Middle frontal gyrus (tissue), 1 donor: Measurements from ENCODE around the gene RPGRIP1L.
"Not testable (repeated sequence)": the region's sequence is repeated elsewhere in the genome, so short reads cannot be mapped to it uniquely, and the experiment has no call there.

ENCODE experiments used
- DNase-seq: peaks from one replicate; pipeline ENCODE4 v3.0.0-alpha.2; 2015; ENCODE audit warnings: low spot score; ENCODE audit errors: extremely low spot score

Gene RPGRIP1L

DNA sequence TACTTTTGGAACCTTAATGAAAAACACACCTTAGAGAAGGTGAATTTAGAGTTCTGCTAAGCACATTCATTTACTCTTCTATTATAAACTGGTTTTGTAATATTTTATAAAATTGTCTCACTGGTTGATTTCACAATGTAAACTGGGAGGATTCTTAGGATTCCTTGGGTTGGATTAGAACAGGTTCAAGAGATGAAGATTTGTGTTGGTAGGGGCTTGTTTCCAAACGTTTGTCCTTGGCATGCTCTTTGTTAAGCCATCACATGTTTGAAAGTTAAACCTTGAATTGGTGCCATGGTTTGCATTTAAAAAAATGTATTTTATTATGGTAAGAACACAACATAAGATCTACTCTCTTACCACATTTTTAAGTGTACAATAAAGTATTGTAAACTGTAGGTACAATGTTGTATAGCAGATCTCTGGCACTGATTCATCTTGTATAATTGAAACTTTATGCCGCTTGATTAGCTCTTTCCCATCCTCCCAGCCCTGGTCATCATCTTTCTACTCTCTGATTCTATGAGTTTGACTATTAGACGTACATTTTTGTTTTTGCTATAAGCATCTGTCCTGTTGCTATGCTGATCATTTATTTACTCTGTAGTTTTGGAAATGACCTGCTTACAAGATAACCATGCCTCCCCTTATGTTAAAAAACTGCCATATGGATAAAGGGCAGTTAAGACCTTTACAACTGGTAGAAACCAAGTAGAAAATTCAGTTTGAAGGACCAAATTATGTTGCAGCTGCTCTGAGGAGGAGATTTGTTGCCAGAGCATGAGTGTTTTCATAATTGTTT is 9.9 kb upstream of the RPGRIP1L start:
- DNase-seq: no peak

DNA sequence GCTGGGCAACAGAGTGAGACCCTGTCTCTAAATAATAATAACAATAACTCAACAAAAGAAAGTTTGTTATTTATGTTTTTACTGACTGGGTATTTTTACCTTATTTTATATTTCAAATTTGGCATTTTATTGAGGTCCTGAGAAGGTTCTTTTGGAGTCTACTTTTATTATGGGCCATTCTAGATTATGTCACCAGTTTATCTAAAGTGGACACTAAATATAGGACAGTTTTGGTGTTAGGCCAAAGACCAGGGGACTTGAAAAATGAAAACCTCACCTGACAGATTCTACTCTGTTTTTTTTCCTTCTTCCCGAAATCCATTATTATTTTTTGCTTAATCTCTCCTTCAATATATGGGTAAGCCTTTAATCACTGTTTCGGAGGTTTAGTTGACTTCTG is 8.4 kb upstream of the RPGRIP1L start:
- no peak for DNase-seq

DNA sequence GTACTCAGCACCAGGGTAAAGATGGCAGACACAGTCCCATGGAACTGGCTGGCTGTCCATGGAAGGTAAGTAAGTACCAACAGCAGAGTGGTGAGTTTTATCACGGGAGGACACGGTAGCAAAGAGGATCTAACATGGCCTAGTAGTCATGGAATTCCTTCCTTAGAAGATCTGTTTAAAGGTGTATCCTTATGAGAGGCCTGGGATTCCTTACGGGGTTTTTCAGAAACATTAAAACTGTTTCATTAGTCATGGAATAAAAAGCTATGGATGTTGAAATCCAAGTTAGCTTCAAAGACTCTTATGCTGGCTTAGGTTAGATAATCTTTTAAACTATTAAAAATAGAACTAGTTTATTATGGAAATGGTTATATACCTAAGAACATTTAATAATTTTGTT is 7.7 kb upstream of the RPGRIP1L start:
- DNase-seq: no peak

DNA sequence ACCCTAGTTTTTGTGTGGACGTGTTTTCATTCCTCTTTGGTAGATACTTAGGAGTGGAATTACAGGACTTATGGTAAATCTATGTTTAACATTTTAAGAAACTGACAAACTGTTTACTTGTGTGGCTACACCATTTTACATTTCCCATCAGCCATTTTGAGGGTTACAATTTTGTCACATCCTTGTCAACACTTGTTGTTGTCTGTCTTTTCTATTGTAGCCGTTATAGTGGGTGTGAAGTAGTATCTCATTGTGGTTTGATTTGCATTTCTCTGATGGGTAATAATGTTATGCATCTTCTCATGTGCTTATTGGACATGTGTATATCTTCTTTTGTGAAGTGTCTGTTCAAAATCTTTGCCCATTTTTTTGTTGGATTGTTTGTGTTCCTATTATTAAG is 4.8 kb upstream of the RPGRIP1L start:
- no peak for DNase-seq

DNA sequence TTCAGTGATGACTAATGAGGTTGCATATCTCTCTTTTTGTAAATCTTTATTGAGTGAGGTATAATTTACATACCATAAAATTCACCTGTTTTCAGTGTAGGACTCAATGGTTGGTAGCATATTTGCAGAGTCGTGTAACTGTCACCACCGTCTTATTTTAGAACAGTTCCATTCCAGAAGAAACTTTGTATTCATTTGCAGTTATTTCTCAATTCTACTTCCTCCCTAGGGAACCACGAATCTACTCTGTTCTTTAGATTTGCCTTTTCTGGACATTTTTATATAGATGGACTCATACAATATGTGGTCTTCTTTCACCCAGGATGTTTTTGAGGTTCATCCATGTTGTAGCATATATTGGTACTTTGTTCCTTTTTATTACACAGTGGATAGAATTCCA is 4.0 kb upstream of the RPGRIP1L start:
- DNase-seq: no peak

DNA sequence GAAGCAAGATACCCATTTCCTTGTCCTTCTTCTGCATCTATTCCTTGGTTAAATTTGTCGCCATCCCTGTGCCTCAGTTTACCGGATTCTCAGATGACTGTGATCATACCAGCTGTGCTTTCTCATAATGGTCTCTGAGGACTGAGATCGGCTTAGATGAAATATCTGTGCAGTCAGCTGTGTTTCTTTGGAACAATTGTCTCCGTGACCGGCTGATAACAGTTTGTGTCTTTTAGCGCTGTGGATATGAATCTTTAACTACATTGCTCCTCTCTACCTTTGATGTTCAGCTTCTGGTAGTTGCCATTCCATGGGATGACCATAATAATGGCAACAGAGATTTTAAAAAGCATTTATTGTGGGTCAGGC is 770 bp upstream of the RPGRIP1L start:
- DNase-seq: no peak

DNA sequence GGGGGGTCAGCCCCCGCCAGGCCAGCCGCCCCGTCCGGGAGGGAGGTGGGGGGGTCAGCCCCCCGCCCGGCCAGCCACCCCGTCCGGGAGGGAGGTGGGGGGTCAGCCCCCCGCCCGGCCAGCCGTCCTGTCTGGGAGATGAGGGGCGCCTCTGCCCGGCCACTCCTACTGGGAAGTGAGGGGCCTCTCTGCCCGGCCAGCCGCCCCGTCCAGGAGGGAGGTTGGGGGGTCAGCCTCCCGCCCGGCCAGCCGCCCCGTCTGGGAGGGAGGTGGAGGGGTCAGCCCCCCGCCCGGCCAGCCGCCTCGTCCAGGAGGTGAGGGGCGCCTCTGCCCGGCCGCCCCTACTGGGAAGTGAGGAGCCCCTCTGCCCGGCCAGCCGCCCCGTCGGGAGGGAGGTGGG is 5.4 kb downstream of the RPGRIP1L start:
- not testable (repeated sequence) for DNase-seq

DNA sequence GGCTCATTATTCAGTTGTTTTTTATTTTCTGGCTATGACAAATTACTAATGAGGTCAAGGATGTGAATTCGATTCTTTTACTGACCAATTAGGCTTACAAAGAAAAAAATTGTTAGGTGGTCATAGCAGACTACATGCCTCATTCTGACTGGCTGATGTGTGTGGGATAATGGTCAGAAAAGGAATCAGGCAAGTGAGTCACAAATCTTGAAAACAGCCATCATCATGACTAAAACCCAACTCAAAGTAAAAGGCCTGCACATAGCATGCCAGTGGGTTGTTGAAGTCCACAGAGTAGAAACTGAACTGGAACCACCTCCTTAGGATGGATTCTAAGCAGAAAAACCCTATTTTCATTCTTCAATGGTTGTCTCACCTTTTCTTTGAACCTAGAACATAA is 8.6 kb downstream of the RPGRIP1L start:
- no peak for DNase-seq

DNA sequence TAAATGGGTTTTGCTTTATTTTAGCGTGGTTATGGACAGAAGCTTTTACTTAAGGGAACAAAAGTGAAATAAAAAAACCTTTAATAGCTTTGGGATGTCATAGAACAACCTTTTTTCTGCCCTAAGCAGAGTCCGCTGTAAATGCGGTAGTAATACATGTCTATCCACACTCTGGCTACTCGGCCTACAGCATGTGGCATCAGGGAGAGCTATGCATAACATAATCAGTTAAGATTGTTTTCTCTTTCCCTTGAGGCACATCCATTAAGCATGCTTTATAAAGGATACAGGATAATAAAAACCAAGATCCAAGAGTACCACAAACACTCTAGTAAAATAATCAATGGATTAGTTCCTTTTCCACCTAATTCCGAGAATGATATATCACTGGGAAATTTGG is 10.3 kb downstream of the RPGRIP1L start:
- DNase-seq: no peak

DNA sequence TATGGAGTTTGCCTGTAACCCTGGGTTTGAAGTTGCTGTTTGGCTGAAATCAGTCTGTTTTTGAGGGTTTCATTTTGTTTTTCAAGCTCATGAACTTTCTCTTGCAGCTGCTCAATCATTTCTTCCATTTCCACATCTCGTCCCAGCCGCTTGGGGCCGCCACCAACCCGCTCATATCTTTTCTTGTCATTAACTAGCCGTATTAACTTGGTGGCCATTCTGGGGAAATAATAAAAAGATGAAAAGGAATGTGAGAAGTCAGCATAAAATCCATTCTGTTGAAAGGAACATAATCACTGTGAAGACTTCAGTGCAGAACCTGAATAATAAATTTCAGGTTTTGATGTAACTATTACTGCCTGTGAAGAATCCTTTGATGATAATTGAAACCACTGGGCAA is 11.5 kb downstream of the RPGRIP1L start:
- DNase-seq: no peak

DNA sequence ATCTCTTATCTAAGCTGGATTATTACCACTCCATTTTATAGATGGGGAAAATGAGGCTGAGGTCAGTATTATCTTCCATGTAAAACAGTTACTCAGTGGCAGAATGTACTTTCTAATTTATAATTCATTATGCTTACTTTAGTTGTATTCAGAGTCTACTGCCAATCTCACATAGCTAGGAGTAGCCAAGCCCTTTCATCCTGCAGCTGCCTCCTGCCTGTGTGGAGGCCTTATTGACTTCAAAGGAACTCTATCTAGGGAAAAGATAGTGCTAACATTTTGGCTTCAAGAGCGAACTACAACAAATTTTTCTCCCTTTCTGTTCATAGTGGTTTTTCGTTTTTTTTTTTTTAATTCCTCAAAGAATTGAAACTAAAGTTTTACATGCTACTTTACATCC is 12.9 kb downstream of the RPGRIP1L start:
- no peak for DNase-seq

DNA sequence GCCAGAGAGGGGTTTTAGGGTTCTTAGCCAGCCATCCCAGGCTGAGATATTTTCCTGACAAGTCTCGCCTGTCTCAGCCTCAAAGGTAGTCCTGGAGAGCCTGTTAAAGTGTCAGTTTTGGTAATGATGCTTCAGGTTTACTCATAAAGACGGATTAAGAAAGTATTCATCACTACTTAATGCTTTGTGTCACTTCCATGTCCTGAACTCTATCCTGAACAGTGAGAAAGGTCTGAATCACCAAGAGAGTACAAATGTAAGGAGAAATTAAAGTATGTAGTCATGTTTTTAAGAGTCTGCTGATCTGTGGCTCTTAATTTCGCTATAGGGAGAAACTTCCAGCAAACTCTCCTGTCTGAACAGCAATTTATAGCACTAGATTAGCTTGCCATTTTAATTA is 14.0 kb downstream of the RPGRIP1L start:
- DNase-seq: no peak

DNA sequence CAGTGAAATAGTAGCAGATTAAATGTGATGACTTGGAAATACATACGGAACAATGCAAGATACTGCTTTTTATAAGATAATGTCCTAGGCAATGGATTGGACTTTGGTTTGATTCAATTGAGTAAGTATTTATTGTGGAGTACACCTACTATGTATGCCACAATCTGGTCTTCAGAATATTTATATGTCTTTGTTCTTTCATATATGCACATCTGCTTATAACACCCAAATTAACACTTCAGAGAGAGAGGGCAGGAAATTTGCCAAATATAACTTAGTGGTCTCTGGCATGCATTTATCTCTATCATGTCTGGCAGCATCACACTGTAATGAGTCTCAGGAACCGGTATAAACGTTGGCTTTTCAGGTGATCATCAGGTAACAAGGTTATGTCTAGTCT is 16.9 kb downstream of the RPGRIP1L start:
- no peak for DNase-seq

DNA sequence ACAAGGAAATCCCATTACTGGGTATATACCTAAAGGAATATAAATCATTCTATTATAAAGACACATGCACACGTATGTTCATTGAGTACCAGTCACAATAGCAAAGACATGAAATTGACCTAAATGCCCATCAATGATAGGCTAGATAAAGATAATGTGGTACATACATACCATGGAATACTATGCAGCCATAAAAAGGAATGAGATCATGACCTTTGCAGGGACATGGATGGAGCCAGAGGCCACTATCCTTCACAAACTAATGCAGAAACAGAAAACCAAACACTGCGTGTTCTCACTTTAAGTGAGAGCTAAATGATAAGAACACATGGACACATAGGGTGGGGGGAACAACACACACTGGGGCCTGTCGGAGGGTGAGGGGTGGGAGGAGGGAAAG is 18.3 kb downstream of the RPGRIP1L start:
- not testable (repeated sequence) for DNase-seq

DNA sequence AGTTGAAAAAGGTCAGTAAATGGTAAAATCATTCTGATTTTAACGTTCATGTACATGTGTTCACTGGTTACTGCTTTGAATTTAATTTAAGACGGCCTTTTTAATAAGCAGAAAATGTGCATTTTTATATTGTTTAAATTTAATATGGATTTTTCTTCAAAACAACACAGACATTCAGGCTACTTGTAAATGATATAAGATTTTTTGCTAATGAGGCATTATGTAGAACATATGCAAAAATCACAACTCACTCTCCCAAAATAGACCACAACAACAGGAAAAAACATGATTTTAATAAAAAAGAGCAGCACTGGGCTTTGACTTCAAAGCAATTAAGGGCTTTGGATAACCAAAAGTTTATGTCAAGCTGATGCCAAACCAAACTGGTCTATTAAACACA is 22.3 kb downstream of the RPGRIP1L start:
- DNase-seq: no peak

DNA sequence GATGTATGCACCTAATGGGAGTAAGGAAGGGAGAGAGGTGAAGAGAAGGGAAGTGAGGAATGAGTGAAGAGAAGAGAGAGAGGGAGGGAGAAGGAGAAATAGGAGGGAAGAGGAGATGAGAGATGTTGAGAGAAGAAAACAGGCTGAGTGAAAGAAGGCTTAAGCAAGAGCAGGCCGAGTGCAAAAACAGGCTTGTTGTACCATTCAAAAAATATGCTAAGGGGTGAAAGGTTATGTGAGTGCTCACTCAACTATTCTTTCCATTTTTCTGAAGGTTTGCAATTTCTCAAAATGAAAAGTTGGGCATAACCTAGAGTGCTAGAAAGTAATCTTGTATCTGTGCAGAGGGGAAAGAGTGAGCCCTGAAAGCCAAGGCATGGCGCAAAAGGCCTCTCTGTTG is 22.9 kb downstream of the RPGRIP1L start:
- no peak for DNase-seq

DNA sequence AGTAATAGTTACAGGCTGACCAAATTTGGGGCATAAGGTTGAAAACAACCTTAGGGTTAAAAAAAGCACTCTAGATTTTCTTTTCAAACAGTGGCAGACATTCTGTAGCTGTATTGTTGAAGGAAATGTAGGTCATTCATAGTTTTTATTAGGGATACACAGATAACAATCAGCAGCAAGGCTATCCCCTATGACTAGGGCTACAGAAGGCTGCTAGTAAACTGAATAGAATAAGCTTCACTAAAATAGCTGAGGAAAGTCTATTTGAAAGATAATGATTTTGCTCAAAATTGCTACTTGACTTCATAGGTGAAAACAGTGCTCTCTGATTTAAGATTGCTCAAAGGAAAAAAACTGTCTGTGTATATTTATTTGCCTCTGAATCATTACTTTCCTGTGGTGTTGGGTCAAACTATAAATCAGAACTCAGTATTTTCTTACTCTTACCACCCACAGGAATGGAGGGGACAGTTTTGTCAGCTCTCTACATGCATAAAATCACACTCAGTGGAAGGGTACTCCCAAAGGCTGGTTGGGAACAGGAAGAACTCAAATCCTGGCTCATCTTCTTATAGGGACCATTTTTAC is 24.8 kb downstream of the RPGRIP1L start:
- DNase-seq: no peak

DNA sequence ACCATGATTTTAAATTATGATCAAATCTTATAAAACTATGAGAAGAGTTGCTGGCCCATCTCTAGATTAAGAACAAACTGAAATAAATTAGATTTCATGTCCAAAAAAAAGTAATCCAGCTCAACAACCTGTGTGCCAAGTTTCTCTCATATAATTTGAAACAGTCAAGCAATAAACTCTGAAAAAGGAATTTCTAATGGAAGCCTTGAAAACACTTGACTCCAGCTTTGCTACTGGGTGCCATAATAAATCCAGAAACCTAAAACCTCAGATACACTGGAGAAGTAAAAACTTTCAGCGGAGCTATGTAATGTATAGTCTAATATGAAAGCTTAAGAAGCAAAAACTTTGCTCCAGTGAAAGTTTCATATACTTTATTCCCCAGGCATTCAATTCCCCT is 25.5 kb downstream of the RPGRIP1L start:
- DNase-seq: no peak

DNA sequence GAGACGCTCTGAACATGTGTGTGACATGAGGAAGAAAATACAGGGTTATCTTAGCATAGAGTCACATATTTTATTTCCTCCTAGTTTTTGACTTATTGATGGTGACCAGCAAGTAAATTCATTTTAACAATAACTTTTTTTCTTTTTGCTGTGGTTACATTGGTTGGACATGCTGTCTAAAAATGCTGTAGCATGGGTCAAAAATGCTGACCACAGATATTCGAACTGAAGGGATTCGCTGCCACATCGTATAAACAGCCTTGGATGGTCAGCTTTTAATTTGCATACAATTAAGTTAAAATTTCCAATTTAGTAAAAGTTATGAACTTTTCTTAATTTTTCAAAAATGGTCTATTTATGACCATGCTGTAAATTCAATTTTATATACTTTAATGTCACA is 30.5 kb downstream of the RPGRIP1L start:
- no peak for DNase-seq

DNA sequence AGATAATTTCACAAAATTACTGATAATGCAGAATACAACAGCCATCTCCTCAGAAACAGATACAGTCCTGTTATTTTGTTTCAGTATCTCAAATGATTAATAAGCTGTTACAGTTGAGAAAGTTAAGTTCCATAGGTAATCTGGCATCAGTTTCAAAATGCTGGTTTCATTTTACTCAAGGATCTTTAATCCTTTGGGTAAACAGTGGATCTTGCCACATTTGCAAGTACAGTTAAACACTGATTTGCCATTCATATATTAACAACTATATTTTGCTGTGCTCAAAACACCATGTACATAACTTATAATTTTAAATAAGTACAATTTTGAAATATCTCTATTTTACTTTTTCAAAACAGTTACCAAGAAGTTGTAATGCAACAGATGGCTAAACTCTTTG is 31.2 kb downstream of the RPGRIP1L start:
- no peak for DNase-seq

DNA sequence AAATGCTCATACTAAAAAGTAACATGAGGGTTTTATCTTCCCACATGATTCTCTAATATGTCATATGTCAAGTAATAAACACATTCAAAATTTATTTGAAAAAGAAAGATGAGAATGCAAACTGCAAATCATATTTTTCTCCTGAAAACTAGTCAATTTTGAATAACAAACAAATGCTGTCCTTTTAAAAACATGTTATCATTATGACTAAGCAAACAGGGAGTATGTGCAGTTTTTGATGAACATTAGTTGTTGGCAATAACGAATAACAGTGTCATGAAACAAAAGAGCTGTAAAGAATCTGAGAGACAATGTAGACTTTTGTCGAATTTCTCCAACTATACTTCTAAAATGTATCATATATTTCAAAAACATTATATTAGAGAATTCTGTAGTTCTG is 34.8 kb downstream of the RPGRIP1L start:
- no peak for DNase-seq

DNA sequence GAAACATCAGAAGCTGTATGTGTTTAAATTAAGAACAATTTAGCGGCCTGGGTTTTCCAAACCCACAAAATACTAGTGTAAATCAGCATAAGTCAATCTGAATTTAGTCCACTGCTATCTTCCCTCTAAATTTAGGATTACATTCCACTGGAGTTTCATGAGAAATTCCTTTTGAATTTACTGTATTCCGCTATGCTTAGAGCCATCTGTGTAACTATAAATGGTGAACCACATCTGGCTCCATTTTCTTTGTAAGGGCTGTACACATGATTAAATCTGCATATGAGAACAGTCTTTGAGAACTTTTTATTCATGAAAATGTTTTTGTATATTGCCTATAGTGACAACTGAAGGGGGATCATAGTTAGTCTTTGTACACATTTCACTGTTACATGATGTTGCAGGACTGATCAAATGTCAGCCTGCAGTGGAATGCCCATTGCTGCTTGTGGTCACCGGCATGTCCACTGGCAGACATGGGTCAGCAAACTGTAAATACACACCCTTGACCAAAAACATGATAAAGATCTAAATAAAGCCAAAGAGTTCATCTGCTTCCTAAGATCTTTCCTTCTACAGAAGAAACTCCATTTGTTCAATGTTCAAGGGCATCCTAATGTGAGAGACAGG is 36.8 kb downstream of the RPGRIP1L start:
- no peak for DNase-seq
